ENCODE data around the gene CYP4F12.
"Not testable (repeated sequence)": the region's sequence is repeated elsewhere in the genome, so short reads cannot be mapped to it uniquely, and the experiment has no call there.

CYP4F12 gene

DNA sequence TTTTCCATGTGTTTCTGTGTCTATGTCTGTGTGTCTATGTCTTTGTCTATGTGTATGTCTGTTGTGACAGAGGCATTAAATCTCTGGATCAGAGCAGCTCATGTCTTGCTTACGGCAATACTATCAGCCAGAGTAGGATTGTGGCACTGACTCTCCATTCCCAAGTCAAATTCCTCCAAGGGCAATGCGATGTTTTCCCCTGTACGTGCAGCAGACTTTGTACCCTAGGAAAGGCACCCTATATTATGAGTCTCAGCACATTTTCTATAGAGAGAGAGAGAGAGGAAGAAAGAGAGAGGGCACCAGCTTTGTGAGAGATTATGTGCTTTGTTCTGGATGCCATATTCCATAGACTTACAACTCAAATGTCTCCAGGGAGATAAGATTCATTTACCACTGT lies 21.1 kb upstream of the CYP4F12 start:
- DNase-seq, result no peak

DNA sequence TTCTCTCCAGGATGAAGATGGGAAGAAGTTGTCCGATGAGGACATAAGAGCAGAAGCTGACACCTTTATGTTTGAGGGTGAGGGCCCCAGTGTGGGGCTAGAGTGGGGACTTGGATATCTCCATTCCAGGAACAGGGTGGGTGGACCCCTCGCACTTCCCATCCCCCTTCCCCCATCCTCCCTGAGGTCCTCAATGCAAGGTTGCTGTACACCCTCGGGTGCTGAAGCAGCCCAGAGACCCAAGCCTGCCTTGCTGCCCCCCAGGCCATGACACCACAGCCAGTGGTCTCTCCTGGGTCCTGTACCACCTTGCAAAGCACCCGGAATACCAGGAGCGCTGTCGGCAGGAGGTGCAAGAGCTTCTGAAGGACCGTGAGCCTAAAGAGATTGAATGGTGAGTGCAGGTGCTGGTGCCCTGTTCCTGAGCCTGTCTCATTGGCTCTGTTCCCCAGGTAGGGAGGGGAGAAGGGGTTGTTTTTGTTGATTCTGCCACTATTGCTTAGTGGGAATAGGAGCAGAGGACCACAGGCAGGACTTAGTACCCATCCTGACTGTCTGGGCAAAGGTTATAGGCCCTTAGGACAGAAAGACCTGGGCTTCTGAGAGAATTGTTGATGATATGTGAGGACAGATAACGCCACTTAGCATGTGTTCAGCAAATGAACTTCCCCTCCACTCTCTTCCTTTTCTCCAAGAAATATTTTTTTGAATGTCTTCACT lies 20.2 kb upstream of the CYP4F12 start:
- no peak for DNase-seq

DNA sequence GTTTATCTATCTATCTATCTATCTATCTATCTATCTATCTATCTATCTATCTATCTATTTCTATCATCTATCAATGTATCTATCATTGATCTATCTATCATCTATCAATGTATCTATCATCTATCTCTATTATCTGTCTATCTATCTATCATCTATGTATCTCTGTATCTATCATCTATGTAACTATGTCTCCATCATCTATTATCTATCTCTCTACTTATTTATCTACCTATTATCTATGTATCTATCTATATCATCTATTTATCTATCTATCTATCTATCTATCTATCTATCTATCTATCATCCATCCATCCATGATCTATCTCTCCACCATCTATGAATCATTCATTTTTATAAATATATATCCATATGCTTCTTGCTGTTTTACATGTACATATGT lies 16.4 kb upstream of the CYP4F12 start:
- no peak for DNase-seq

DNA sequence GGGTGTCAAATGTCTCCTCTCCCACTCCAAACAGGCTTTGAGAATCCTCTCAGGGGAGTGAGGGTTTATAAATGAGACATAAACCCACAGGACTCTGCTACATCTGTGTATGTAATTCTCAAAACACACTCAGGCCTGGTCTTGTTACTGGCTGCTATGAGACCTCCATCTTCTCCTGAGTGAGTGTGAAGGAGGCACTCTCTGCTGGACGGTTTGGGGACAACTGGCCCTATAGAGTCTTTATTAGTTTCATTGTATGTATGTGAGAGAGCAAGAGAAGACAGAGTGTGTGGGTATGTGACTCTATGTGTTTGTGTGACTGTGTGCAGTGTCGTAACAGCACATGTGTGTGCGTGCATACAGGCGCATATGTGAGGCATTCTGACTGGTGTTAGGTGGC lies 9.6 kb upstream of the CYP4F12 start:
- DNase-seq, result no peak

DNA sequence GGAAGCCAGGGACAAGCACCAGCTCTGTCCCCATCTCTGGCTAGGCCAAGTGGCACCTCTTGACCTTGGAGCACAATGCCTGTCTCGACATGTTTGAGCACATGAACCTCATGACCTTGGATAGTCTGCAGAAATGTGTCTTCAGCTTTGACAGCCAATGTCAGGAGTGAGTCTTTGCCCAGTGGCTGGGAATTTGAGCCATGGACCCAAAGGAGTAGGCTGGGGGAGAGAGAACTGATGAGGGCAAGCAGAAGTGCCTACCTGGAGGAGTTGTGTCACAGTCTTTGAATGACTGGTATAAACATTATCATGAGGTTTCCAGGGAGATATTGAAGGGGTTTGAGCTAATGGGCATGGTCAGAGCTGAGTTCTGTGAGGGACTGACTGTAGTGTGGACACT lies 6.7 kb upstream of the CYP4F12 start:
- DNase-seq, result no peak

DNA sequence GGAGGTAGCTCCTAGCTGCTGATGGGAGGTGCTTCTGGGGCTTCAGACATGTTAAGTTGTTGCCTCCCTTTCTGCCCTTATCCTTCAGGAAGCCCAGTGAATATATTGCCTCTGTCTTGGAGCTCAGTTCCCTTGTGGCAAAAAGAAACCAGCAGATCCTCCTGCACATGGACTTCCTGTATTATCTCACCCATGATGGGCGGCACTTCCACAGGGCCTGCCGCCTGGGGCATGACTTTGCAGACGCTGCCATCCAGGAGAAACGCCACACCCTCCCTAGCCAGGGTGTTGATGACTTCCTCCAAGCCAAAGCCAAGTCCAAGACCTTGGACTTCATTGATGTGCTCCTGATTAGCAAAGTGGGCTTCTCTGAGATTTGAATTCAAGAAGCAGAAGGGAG lies 6.0 kb upstream of the CYP4F12 start:
- no peak for DNase-seq

DNA sequence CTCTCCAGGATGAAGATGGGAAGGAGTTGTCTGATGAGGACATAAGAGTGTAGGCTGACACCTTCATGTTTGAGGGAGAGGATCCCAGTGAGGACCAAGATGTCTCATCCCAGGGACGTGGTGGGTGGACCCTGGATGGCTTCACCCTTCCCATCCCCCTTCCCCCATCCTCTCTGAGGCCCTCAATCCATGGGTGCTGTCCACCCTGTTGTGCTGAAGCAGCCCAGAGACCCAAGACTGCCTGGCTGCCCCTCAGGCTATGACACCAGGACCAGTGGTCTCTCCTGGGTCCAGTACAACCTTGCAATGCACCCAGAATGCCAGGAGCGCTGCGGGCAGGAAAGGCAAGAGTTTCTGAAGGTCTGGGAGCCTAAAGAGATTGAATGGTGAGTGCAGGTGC lies 3.4 kb upstream of the CYP4F12 start:
- DNase-seq, result no peak

DNA sequence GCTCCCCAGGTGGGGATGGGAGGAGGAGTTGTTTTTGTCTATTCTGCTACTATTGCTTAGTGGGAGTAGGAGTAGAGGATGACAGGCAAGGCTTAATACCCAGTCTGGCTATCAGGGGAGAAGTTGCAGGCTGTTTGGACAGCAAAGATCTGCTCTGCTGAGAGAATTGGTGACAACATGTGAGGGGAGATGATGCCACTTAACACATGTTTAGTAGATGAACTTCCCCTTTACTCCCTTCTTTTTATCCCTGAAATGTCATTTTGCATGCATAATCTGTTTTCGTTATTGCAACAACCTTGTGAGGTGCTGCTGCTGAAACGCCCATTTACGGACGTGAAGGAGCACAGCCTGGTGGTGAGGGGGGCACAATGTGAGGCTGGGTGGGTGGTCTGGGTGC lies 3.0 kb upstream of the CYP4F12 start:
- no peak for DNase-seq

DNA sequence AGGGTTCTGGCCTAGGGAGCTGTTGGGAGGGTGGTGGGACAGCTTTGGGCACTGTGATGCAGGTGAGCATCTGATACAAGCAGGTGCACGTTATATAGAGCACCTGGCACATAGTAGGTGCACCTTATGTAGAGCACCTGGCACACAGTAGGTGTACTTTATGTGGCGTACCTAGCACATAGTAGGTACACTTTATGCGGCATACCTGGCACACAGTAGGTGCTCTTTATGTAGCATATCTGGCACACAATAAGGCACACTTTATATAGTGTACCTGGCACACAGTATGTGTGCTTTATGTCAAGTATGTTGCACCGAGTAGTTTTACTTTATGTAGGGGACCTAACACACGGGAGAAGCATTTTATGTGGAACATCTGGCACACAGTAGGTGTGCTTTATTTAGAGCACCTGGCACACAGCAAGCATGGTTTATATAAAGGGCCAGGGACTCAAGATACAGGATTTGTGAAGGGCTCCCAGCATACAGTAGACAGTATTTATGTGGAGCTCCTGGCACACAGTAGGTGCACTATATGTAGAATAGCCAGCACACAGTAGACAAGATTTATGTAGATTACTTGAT lies 1.6 kb upstream of the CYP4F12 start:
- no peak for DNase-seq

DNA sequence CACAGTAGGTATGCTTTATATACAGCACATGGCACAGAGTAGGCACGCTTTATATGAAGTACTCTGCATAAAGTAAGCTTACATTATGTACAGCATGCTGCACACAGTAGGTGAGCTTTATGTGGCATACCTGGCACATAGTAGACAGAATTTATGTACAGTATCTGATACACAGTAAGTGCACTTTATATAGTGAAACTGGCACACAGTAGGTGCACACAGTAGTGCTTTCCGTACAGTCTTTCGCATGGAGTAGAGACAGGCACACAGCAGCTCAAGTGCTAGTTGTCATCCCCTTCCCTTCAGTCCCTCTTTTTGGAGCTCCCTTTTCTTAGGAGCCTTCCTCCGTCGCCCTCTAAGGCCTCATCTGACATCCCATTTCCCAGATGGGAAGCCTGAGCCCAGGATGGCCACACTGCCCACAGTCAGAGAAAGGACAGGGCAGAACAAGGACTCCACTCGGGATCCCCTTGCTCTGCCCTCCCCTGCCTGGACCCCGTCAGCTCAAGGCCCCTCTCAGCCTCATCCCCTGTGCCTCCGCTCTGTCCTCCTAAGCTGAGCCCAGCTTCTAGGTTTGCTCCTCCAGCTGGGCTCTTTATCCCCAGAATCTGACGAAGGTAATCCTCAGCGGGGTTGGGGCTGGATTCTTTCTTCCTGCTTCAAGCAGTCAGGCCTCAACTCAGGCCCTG lies 852 bp upstream of the CYP4F12 start:
- DNase-seq, result no peak

DNA sequence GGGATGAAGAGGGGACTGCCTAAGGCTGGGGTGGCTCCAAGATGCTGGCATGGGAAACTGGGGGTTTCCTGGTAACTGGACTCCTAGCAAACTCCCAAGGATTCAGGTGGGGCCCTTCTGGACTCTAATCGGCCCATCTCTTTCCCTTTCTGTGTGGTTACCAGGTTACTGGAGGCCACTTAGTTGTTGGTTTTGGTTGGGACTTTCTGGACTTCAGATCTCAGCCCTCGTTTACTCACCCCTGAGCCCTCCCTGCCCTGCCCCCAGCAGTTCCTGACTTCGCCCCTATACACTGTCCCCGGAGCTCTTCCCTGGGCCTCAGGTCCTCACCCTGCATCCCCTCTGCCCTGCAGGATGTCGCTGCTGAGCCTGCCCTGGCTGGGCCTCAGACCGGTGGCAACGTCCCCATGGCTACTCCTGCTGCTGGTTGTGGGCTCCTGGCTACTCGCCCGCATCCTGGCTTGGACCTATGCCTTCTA lies 328 bp downstream of the CYP4F12 start:
- DNase-seq, result no peak

DNA sequence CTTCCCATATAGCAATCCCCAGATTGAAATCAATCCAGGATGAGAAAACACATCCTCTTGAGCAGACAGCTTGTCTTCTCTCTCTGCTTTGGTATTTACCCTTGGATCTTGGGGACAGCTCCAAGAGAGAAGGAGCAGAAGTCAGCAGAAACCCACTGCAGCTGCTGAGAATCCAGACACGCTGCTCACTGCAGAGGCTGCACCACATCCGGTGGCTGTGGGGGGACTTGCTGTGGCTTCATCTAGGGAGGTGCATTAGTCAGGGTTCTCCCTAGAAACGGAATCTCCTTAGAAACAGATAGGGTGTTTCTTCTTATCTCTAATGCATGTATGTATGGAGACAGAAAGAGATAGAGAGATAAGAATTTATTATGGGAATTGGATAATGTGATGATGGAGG lies 2.7 kb downstream of the CYP4F12 start:
- no peak for DNase-seq

DNA sequence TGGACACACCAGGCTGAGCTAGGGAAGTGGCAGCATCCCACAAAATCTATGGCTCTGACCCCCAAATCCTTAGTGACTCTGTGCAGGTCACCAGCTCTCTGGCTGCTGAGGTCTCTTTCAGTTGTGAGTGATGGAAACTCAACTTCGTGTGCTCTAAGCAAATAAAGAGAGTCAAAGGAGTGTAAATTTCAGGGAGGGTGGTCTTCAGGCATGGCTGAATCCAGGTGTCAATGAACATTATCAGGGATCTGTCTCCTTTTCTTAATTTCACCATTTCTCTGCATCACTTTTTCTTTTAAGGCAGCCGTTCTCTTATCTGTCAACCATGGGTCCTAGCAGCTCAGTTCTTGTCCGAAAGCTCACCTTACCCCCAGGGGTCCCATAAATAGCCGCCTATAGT lies 6.2 kb downstream of the CYP4F12 start:
- DNase-seq, result no peak

DNA sequence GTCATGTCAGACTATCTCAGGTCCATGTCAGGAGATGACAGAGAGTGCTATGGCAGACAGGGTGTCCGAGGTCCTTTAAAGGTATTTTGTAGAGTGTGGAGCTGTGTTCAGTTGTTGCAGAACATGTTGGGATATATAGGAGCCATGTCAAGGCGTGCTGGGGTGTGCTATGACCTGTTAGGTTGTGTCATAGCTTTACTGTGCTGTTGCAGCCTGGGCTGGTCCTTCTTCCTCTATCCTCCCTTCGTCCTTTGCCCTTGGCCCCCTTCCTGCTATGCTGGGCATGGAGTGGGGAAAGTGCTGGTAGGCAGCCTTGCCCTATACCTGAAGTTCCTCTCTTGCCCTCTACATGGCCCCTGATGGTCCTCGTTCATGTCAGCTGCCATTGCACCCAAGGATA lies 7.0 kb downstream of the CYP4F12 start:
- DNase-seq, result not testable (repeated sequence)

DNA sequence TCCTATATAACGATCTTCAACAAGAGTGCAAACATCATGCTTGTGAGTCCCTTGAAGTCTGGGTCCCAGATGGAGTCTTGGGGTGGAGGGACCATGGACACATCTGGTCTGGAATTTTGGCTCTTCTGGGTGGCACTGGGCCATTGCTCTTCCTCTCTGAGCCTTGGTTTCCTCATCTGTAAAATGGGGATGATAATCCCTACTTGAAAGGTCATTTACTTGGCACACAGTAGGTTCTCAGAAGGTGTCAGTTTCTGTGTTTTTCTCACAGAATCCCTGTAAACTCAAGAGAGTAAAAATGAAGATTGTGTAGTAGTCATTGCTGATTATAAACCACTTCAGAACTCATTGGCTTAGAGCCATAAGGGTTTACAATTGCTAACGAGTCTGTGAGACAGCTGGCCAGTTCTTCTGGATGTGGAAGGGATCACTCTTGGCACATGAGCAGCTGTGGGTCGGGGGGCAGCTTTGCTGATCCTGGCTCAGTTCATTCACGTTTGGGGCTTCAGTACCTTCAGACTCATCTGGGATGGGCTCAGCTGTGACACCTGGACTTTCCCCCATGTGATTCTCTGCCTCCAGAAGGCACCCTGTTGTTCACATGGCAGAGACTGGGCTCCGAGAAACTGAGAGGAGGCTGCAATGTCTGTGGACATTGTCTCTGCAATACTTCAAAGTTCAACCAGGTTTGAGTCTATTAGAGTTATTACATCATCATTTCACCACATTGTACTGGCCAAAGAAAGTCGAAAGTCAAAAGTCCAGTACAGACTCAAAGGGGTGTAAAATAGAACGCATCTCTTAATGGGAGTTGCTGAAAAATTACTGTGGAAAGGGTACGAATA lies 7.8 kb downstream of the CYP4F12 start:
- DNase-seq, result no peak

DNA sequence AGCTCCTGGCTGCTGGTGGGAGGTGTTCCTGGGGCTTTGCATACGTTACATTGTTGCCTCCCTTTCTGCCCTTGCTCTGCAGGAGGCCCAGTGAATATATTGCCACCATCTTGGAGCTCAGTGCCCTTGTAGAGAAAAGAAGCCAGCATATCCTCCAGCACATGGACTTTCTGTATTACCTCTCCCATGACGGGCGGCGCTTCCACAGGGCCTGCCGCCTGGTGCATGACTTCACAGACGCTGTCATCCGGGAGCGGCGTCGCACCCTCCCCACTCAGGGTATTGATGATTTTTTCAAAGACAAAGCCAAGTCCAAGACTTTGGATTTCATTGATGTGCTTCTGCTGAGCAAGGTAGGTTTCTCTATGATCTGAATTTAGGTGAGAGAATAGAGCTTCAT lies 10.5 kb downstream of the CYP4F12 start:
- no peak for DNase-seq

DNA sequence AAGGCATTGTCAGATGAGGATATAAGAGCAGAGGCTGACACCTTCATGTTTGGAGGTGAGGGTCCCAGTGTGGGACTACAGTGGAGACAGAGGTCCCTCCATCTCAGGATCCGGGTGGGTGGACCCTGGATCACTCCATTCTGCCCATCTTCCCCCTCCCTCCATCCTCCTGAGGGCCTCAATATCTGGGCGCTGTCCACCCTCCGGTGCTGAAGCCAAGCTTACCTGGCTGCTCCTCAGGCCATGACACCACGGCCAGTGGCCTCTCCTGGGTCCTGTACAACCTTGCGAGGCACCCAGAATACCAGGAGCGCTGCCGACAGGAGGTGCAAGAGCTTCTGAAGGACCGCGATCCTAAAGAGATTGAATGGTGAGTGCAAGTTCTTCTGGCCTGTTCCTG lies 11.9 kb downstream of the CYP4F12 start:
- no peak for DNase-seq

DNA sequence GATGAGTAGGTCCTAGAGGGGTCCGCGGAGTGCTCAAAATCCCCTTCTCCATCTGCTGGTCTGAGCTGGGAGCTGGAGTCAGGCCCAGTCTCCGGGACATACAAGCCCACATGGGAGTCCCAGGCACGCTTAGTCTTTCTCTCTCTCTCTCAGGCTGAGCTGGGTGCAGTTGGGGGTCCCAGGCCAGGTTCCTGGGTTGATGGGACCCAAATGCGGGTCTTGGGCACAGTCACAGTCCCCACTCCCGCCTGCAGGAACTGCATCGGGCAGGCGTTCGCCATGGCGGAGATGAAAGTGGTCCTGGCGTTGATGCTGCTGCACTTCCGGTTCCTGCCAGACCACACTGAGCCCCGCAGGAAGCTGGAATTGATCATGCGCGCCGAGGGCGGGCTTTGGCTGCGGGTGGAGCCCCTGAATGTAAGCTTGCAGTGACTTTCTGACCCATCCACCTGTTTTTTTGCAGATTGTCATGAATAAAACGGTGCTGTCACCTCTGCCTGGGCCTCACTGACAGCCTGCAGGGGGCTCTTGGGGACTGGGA lies 23.8 kb downstream of the CYP4F12 start:
- DNase-seq, result no peak

DNA sequence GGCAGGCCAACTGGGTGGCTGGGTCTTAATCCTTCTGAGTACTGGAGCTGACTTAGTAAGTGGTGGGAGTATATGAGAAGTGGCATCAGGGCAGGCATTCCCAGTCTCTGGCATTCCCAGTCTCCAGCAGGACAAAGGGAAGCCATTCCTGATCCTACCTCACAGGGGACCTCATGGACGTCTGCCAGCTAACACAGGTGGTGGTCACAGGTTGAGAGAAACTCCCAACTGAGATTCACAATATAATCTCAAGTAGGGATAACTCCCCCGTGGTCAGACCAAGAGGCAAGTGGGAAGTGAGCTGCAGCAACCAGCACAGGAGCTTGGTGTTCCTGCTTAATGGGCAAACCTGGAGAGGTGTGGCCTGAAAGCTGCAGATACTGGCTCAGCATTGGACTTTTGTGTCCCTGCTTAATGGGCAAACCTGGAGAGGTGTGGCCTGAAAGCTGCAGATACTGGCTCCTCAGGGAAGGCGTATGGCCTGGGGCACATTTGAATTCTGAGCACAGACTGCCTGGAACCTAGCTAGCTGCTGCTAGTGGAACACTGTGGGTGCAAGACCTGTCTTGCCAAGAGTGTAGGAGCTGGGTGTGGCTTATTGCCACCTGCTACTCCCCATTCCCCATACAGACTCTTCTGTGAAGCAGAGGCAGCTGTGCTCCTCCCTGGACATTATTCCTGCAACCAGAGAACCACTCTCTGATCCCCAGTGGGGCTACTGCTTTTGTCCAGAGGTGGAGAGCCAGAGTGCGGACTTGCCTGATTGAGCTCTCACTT lies 29.1 kb downstream of the CYP4F12 start:
- no peak for DNase-seq

DNA sequence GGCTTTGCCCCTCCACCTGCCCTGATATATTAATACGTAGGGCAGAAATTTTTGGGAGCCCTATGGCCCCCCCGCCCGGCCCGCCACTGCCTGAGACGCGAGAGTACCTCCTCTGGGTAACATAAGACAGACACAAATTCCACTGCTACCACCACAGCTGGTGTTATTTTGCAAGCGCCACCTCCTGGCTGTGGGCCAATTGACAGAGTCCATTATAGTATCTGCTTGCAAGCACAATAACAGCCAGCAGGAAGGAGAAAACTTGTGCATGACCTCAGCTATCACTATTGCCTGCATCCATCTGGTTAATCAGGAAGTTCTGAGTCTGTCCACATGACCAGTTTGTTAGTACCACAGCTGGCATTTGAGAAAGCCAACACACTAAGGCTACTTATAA lies 29.6 kb downstream of the CYP4F12 start:
- DNase-seq, result no peak

DNA sequence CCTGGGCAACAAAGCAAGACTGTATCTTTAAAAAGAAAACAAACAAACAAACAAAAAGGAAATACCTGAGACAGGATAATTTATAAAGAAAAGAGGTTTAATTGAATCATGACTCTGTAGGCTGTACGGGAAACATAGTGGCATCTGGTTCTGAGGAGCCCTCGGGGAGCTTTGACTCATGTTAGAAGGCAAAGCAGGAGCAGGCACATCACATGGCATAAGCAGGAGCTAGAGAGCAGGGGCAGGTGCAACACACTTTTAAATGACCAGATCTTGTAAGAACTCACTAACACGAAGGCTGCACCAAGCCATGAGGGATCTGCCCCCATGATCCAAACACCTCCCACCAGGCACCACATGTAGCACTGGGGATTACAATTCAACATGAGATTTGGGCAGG lies 41.8 kb downstream of the CYP4F12 start:
- DNase-seq, result no peak

DNA sequence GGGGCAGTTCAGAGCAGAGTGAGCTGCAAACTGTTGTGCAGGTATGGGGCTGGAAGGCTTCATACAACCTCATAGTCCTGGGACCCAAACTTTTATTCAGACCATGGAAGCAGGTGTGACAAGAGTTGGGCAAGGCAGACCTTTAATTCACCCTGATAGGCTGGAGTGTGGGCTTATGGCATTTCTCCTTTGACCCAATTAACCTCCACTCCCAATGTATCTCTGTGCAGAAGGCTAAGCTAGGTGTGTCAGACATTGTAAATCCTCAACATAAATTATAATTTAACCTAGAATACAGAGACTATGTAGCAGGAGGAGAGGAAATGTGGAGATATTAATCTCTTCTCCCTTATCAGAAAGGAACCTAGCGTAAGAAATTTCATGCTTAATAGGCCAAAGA lies 42.8 kb downstream of the CYP4F12 start:
- no peak for DNase-seq

All from activated CD4-positive, alpha-beta T cell treated with anti-CD3 and anti-CD28 coated beads for 4 hours (primary cell).